ENCODE results near the gene SNED1. TPM values are rescaled to one million over a fixed set of nuclear protein-coding genes. Genes with fewer than 3 reads are reported as not detected.

The SNED1 gene
- polyA plus RNA-seq, 3 donors: 3.3 to 18.1 (median 17.8) TPM

DNA sequence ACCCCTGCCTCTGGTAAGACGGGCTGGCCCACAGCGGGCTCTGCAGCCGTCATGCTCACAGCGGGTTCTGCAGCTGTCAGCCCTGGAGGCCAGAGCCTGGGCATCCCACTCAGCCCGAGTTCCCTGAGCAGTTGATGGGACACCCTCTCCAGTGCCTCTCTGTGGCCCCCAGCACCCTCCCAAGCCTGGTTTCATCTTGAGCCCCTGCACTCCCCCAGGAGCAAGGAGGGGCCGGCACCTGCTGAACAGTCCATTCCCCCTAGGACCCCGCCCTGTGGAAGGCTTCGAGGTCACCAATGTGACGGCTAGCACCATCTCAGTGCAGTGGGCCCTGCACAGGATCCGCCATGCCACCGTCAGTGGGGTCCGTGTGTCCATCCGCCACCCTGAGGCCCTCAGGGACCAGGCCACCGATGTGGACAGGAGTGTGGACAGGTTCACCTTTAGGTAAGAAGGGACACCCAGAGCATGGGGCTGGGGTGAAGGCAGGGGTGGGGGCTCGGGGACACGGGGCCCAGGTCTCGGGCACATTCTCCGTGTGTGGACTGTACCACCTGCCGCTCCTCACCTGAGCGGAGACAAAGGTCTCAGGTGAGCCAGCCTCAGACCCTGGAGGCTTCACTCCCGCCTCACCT lies 69.2 kb downstream of the SNED1 start:
- 90 to 93% (median 93%) methylated on average over 21 of the region's 21 CpGs for WGBS, 3 donors
- H3K27ac ChIP-seq (ENCODE audit: low read depth, low read length): no peak overlapping the region

DNA sequence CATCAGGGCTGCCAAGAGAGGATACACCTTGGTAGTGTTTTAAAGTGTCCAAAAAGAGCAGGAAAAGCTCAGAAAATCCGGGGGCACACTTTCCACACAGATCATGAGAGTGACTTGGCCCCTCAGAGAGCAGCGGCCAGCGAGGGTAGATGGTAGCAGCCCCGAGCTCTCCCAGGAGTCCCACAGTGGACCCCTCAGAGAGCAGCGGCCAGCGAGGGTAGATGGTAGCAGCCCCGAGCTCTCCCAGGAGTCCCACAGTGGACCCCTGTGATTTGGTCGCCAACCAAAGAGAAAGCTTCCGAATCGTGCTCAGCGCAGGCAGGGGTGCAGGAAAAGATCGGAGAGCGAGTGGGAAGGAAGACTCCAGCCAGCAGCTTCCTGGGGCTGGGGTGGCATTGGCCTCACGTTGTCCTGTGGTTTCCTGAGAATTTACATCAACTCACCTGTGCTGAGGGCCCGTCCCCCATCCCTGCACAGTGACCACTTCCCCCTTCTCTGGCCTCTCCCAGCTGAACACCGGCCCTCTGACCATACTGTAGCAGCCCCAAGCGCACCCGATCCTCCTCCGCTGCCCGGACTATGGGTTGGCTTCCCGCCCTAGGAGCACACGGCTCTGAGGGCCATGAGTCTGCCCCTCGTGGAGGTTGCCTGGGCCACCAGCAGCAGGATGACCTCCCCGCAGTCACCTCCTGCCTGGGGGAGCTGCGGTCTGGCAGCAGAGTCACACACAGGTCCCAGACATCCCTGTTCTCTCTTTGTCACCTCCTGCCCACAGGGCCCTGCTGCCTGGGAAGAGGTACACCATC lies 69.9 kb downstream of the SNED1 start:
- 83 to 89% (median 83%) methylated on average over 25 of the region's 25 CpGs for WGBS, 3 donors
- no peak overlapping the region for H3K27ac ChIP-seq (ENCODE audit: low read depth, low read length)

DNA sequence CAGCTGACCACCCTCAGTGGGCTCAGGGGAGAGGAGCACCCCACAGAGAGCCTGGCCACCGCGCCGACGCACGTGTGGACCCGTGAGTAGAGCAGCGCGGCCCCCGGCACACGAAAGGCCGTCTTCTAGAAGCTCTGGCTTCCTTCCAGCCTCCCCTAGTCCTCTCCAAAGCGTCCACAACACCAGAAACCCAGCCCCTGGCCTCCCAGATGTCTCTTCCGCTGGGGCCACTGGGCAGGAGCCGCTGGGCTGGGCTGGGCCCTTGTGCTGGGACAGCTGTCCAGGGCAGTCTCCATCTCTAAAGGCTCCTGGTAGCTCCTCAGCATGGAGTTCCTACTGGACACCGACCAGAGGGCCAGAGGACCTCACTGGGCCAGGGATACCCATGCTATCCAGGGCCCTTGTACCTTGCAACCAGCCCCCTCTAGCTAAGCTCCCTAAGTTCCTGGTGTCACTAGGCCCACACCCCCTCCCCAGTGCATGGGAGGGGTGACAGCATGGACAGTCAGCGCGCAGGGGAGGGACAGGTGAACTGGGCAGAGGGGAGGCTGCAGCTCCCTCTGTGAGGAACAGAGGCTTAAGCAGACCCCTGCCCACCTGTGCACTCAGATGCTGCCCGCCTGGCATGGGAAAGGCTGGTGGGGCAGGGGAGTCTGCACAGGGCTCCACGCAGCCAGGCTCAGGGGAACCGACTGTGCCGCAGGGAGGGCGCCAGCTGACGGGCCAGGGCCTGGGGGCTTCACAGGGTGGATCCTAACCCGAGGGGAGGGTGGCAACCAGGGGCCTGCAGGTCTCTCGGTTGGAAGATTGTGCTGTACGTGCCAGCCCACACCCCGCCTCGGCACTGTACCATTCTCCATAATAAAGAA lies 70.8 kb downstream of the SNED1 start:
- 93 to 95% (median 93%) methylated on average over 25 to 28 of the region's 28 CpGs for WGBS, 3 donors
- H3K27ac ChIP-seq (ENCODE audit: low read depth, low read length): no peak overlapping the region

DNA sequence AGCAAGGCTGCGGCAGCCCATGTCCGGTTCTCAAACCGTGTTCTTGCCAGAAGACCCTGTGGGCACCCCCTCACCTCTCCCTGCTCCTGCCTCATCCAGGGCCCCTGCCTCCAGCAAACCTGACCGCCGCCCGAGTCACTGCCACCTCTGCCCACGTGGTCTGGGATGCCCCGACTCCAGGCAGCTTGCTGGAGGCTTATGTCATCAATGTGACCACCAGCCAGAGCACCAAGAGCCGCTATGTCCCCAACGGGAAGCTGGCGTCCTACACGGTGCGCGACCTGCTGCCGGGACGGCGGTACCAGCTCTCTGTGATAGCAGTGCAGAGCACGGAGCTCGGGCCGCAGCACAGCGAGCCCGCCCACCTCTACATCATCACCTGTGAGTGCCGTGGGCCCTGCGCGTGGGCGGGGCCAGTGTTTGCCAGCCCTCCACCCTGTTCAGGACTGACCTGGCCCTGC lies 71.4 kb downstream of the SNED1 start:
- 55 to 88% (median 85%) methylated on average over 26 of the region's 26 CpGs for WGBS, 3 donors

DNA sequence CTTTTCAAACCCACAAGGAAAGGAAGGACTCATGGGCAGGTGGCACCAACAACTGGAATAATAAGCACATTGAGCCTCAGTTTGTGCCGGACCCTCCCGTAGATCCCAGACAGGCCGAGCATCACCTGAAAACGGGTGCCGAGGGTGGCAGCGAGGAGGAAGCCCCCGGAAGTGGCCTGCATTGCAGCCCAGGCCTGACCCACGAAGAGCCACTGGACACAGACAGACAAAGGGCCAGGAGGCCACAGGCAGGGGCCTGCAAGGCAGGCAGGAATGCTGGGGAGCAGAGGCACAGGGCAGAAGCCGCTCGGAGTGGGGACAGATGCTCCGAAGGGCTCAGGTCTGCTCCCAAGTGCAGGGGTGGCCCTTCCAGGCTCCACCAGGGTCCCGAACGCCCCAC lies 71.9 kb downstream of the SNED1 start:
- no peak overlapping the region for H3K27ac ChIP-seq (ENCODE audit: low read depth, low read length)
- 85 to 89% (median 88%) methylated on average over 13 of the region's 13 CpGs for WGBS, 3 donors

More for the DNA sequence above, 71.4 kb downstream of the SNED1 start:
- H3K27ac ChIP-seq (ENCODE audit: low read depth, low read length): no peak overlapping the region

DNA sequence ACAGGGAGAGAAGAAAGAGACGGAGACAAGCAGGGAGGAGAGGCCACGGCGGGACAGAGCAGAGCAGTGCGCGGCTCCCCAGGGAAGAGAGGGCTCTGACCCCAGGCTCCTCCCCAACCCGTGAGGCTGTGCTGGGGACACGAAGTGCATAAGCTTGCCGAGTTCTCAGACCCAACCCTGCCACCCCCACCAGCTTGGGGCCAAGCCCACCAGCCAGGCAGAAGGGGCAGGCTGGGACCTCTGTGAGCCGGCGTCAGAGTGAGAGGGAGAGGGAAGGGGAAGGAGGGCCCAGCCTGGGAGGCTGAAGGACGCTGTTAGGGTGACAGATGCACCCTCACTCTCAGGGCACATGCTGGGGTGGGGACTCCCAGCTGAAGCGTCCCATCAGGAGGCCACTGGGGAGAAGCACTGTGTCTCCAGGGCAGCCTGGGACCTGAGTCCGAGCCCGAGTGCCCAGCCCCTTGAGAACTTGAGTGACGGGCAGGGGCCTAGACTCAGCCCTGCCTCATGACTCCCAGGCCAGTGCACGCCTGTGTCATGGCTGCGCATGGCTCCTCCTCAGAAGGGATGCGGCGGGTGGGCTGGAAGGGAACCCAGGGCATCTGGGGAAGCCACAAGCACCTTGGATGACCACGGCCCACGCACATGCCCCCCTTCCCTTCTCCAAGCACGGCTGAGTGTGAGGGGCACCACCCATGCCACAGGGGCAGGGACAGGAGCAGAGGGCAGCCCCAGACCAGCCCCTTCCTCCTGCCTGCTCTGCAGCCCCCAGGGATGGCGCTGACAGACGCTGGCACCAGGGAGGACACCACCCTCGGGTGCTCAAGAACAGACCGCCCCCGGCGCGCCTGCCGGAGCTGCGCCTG lies 72.6 kb downstream of the SNED1 start:
- H3K27ac ChIP-seq (ENCODE audit: low read depth, low read length): no peak overlapping the region
- WGBS, 3 donors: 83 to 86% (median 86%) methylated on average over 25 to 30 of the region's 31 CpGs

DNA sequence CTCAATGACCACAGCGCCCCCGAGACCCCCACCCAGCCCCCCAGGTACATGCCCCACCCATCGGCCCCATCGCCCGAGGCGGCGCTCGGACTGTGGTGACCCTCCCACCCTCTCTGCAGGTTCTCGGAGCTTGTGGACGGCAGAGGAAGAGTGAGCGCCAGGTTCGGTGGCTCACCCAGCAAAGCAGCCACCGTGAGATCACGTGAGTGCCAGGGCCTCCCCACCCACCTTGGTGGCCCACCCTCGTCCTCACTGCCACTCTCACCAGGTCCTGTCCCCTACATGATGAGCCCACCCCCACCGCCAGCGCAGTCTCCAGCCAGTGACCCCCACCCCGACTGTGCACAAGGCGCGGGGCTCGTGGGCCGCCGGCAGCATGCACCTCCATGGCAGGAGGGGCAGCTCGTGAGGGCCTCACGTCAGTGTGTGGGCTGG lies 73.3 kb downstream of the SNED1 start:
- WGBS, 3 donors: 82 to 94% (median 90%) methylated on average over 23 to 25 of the region's 25 CpGs
- H3K27ac ChIP-seq (ENCODE audit: low read depth, low read length): no peak overlapping the region

DNA sequence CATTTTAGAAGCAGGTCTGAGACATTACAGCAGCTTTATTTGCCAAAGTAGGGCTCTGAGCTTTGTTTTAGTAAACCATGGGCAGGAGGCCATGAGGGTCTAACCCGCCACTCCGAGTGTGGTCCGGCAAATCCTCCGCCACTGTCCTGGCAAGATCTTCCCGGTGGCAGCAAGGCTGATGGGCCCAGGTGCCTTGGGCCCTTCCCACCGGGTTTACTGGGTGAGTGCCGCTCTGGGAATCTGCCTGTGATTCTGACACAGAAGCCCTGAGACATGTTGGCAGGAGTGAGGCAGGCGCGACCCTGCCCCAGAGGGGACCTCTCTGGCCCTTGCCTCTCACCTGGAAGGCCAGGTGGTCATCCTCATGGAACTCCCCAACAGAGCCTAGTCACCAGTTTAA lies 73.7 kb downstream of the SNED1 start:
- H3K27ac ChIP-seq (ENCODE audit: low read depth, low read length): no peak overlapping the region
- 86 to 88% (median 87%) methylated on average over 9 of the region's 9 CpGs for WGBS, 3 donors

DNA sequence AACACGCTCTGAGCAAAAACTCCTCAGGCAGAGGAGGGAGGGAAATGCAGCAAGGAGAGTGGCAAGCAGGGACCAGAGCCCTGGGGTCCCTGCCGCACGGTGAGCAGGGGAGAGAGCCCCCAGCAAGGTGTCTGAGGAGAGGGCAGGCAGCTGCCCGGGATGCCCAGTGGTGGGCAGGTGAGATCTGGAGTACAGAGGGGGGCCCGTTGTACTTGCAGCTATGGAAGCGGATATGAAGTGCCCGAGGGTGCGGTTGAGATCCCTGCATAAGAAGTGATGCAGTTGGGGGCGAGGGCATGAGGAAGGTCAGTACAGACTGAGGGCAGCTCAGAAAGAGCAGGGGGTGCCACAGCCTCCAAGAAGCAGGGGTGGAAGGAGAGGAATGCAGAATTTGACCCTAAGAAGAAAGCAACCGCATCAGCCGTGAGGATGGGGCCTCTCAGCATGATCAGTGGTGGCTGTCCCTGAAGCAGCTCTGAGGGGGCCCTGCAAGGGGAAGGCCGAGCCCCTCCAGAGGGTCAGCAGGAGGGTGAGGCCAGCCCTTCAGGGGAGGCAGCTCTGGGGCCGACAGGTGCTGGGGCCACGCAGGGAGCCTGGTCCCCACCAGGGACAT lies 74.2 kb downstream of the SNED1 start:
- H3K27ac ChIP-seq (ENCODE audit: low read depth, low read length): no peak overlapping the region
- 67 to 91% (median 85%) methylated on average over 14 of the region's 14 CpGs for WGBS, 3 donors

DNA sequence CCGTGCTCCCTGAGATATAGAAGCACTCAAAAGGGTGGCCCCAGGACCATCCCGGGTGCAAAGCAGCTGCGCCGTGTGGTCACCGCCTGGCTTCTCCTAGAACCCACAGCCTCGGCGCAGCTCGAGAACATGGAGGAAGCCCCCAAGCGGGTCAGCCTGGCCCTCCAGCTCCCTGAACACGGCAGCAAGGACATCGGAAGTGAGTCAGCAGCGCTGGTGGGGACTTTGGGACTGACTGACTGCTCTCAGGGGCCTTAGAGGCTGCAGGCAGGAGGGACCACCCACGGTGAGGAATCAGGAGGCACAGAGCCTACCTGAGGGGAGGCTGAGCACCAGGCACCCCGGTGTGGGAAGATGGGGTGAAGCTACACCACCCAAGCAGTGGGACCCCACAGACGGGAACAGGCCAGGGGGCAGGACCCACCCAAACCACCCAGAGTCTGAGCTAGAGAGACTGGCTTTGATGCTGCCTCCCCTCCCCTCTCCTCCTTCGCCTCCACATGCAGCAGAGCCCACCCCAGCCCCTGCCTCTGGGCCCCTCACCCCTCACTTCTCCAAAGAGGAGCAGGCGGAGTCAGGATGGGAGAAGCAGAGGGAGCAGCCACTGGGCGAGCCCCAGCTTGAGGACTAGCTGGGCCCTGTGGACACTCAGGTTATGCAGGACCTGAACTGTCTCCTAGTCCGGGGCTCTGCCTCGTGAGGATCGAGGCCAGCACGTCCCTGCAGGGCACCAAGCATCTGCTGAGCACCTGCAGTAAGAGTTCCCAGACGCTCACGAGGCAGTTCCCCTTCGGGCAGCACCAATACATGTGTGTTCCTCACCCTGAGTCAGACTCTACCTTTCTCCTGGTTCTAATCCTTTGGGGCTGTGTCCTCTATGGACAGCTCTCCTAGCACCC lies 75.0 kb downstream of the SNED1 start:
- 72 to 88% (median 87%) methylated on average over 25 of the region's 25 CpGs for WGBS, 3 donors
- no peak overlapping the region for H3K27ac ChIP-seq (ENCODE audit: low read depth, low read length)

DNA sequence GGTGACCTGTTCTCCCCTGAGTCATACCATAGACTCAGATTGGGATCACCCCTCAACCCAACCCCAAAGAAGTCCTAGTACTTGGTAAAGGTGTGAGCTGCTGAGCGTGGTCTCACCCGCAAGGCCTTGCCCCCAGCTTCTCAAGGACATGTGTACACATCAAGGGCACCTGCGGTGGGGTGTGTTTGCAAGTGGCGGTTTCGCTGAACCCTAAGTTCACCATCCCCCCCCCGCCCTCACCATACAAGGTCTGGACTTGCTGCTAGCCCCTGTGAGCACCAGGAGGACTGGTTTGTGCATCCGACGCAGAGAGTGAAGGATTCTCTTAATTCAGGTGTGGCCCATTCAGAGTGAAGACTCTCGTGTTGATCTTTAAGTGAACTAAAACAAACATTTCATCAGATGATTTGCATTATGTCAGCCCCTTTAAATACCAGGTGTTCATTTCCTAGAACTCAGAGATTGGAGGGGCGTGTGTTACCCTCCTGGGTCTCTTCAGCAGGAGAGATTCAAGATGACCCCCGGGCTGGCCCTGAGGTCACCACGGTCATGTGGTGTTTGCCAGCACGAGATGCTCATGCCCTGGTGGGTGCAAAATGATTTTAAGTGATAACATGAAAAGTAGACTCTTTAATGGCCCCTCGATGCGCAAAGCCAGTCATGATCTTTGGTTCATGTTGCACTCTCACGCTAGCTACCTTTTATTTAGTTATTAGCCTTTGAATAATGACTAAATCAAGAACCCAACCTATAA lies 75.8 kb downstream of the SNED1 start:
- 83 to 95% (median 93%) methylated on average over 16 of the region's 16 CpGs for WGBS, 3 donors
- H3K27ac ChIP-seq (ENCODE audit: low read depth, low read length): no peak overlapping the region

DNA sequence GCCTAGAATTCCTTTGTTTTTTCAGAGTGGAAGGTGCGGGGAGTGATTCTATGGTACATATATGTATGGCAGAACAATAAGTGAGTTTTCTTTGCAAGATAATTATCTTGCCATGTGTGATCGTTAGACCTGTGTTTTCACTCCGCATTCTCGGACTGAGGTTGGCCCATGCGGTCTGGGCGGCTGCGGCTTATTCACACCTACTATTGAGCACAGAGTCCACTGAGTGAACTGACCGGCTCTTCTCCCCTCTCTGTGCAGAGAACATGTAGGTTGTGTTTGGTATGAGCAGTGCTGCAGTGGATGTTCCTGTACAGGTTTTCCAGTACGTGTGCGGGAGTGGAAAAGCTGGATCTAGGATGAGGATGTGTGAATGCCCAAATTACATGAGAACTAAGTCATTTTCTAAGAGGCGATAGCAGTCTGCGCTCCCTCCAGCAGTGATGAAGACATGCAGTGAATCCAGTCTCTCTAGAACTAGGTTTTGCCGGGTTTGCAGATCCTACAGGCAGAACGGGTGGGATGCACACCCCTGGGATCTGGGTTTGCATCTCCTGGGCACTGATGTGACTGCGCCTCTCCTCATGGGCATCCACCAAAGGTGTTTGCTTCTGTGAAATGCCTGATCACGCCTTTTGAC lies 76.6 kb downstream of the SNED1 start:
- 93 to 96% (median 96%) methylated on average over 16 of the region's 16 CpGs for WGBS, 3 donors
- no peak overlapping the region for H3K27ac ChIP-seq (ENCODE audit: low read depth, low read length)

DNA sequence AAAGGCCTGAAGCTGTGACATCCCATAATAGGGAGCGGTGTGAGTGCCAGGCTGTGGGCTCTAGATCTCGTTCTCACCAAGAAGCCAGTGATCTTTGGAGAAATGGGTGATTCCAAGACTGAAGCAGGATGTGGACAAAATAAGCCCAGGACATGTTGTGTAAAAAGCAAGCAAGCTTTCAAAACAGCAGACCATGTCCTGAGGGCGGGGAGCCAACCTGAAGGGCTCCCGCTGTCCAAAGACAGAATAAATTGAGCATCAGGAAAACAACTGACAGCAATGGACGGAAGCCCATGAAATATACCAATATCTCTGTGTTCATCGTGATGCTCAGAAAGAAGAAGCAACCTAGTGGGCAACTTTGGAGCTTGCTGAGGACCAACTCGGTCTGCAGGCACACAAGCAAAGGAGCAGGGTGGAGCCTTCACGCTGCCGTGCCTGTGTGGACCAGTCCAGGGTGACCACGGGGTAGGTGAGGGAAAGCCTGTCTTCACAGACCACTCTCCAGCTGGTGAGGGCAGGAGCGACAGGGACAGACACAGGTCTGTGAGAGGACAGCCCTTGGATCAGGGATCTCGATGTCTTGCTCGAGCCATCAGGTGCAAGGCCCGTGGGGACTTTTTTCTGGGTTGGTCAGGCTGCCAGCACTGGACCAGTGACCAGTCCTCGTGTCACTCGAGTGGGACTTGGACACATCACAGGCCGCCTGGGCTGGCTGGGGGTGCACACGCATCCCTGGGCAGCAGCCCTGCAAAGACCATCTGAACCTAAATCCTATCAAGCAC lies 82.2 kb downstream of the SNED1 start:
- WGBS, 3 donors: 77 to 84% (median 82%) methylated on average over 18 of the region's 18 CpGs
- no peak overlapping the region for H3K27ac ChIP-seq (ENCODE audit: low read depth, low read length)

DNA sequence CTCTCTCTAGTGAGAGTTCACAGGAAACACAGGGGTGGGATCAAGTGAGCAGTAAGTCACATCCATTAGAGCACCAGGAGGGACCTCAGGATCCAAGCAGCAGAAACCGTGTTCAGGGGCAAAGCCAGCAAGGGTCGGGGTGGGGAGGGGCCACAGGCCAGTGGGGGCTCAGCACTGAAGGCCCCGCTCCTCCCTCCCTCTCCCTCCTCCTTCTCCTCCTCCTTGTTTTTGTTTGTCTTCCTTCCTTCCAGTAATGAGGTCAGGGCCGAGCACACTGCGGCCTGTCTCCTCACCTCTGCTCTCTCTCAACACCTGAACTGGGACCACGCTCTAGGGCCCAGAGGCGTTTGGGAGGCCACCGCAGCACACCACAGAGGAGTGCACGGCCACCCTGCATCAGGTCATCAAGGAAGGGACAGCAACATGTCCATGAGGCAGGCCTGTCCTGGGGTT lies 82.8 kb downstream of the SNED1 start:
- H3K27ac ChIP-seq (ENCODE audit: low read depth, low read length): no peak overlapping the region
- 42 to 59% (median 56%) methylated on average over 9 of the region's 9 CpGs for WGBS, 3 donors

All from adipose tissue (tissue), 3 donors.